ENCODE data around the gene RTEL1. TPM values are rescaled to one million over a fixed set of nuclear protein-coding genes. Genes with fewer than 3 reads are reported as not detected.

RTEL1 gene, protein sequence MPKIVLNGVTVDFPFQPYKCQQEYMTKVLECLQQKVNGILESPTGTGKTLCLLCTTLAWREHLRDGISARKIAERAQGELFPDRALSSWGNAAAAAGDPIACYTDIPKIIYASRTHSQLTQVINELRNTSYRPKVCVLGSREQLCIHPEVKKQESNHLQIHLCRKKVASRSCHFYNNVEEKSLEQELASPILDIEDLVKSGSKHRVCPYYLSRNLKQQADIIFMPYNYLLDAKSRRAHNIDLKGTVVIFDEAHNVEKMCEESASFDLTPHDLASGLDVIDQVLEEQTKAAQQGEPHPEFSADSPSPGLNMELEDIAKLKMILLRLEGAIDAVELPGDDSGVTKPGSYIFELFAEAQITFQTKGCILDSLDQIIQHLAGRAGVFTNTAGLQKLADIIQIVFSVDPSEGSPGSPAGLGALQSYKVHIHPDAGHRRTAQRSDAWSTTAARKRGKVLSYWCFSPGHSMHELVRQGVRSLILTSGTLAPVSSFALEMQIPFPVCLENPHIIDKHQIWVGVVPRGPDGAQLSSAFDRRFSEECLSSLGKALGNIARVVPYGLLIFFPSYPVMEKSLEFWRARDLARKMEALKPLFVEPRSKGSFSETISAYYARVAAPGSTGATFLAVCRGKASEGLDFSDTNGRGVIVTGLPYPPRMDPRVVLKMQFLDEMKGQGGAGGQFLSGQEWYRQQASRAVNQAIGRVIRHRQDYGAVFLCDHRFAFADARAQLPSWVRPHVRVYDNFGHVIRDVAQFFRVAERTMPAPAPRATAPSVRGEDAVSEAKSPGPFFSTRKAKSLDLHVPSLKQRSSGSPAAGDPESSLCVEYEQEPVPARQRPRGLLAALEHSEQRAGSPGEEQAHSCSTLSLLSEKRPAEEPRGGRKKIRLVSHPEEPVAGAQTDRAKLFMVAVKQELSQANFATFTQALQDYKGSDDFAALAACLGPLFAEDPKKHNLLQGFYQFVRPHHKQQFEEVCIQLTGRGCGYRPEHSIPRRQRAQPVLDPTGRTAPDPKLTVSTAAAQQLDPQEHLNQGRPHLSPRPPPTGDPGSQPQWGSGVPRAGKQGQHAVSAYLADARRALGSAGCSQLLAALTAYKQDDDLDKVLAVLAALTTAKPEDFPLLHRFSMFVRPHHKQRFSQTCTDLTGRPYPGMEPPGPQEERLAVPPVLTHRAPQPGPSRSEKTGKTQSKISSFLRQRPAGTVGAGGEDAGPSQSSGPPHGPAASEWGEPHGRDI (N-terminal part only)
- total RNA-seq: 11.9 and 22.5 TPM in 2 replicates

DNA sequence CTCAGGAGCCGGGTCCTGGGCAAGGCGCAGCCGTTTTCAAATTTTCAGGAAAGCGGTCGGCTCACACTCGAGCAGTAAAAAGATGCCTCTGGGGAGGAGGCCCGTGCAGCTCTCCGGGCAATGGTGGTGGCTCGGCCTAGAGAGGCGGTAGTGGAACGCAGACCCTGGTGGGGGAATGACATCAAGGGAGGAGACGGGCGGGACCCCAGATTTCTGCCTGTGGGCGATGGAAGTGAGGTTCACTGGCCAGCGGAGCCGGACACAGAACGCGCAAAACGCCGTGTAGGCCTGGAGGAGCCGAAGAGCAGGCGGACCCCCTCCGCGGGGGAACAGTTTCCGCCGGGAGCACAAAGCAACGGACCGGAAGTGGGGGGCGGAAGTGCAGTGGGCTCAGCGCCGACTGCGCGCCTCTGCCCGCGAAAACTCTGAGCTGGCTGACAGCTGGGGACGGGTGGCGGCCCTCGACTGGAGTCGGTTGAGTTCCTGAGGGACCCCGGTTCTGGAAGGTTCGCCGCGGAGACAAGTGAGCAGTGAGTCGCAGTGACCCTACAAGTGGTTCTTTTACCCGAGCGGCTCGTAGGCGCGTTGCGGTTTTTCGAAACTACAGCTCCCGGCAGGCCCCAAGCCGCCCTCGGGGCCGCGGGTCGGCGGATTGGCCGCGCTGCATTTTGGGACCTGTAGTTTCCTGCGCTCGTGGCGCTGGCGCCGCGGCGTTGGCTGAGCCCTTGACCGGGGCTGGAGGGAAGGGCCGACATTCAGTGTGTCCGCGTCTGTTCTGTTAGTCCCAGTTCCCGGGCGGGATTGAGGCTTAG lies at the start of gene RTEL1:
Gene RTEL1, plus strand, starts transcription at position 376 of the 812 bp plus-strand sequence. CDS start 1,091 bp downstream, outside the sequence.

DNA sequence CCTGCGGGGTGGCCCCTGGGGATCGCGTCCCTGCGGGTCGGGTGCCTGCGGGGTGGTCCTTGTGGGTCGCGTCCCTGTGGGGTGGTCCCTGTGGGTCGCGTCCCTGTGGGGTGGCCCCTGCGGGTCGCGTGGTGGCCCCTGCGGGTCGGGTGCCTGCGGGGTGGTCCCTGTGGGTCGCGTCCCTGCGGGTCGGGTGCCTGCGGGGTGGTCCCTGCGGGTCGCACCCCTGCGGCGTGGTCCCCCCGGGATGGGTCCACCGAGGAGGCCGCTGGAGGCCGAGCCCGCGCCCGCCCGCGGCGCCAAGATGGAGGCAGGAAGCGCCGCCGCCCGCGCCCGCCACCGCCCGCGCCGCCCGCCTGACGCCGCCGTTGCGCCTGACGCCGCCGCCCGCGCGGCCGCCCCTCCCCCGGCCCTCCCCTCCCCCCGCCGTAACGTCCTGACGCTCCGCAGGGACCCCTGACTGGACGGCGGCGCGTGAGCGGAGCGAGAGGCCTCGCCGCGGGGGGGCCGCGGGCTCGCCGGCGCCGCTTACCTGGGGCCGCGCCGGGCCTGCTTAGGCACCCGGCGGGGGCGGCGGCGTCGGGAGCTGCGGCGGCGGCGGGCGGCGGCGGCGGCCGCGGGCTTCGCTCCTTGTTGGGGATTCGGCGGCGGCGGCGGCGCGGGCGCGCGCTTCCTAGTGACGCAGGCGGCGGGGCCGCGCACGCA lies 31.5 kb upstream of the RTEL1 start, which contains the start of gene GMEB2:
Gene GMEB2, minus strand, starts transcription at position 678 of the 705 bp plus-strand sequence. CDS start 7,704 bp downstream, outside the sequence.

DNA sequence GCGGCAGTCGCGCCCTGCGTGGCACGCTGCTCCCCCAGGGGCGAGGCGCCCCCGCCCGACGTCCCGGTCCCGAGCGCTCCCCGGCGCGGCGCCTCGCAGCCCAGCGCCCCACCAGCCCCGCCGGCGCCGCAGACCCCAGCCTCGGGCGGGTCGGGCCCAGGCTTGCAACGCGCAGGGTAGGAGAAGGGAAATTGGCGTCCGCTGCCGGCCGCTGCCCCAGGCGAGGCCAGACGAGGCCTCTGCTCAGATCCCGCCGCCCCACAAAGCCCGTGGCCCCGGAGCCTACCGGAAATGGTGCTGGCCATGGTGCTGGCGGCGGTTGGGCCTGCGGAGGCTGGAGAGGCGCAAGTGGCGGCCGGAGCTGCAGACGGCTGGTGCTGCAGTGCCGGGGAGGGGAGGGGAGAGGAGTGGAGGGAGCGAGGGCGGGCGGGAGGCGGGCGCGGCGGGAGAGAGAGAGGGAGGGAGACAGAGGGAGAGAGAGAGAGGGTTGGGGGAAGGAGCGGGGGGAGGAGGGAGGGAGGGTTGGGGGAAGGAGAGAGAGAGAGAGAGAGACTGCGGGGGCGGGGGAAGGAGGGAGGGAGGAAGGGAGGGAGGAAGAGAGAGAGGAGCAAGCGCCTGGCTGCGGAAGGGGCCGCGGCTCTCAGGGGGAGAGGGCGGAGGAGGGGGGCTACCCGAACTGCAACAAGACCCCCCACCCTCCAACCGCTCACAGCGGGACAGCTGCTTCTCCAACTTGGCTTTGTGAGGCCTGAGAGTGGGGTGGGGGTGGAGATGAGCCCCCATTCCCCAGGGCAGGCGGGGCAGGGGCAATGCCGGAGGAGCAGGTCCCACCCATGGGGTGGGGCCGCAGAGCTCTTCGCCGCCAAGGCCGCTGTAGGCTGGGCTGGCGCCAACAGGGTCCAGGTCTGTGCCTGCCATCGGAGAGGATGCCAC lies 4.8 kb upstream of the RTEL1 start, which contains the start of gene STMN3:
Gene STMN3, minus strand, starts transcription at position 384 of the 933 bp plus-strand sequence. Its CDS starts 79 bp downstream, at position 305.

DNA sequence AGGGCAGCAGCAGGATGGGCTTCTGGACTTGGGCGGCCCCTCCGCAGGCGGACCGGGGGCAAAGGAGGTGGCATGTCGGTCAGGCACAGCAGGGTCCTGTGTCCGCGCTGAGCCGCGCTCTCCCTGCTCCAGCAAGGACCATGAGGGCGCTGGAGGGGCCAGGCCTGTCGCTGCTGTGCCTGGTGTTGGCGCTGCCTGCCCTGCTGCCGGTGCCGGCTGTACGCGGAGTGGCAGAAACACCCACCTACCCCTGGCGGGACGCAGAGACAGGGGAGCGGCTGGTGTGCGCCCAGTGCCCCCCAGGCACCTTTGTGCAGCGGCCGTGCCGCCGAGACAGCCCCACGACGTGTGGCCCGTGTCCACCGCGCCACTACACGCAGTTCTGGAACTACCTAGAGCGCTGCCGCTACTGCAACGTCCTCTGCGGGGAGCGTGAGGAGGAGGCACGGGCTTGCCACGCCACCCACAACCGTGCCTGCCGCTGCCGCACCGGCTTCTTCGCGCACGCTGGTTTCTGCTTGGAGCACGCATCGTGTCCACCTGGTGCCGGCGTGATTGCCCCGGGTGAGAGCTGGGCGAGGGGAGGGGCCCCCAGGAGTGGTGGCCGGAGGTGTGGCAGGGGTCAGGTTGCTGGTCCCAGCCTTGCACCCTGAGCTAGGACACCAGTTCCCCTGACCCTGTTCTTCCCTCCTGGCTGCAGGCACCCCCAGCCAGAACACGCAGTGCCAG lies 38.7 kb downstream of the RTEL1 start, which contains the start of gene TNFRSF6B:
Gene TNFRSF6B, plus strand, starts transcription at position 25 of the 729 bp plus-strand sequence. Its CDS starts 116 bp downstream, at position 141.

DNA sequence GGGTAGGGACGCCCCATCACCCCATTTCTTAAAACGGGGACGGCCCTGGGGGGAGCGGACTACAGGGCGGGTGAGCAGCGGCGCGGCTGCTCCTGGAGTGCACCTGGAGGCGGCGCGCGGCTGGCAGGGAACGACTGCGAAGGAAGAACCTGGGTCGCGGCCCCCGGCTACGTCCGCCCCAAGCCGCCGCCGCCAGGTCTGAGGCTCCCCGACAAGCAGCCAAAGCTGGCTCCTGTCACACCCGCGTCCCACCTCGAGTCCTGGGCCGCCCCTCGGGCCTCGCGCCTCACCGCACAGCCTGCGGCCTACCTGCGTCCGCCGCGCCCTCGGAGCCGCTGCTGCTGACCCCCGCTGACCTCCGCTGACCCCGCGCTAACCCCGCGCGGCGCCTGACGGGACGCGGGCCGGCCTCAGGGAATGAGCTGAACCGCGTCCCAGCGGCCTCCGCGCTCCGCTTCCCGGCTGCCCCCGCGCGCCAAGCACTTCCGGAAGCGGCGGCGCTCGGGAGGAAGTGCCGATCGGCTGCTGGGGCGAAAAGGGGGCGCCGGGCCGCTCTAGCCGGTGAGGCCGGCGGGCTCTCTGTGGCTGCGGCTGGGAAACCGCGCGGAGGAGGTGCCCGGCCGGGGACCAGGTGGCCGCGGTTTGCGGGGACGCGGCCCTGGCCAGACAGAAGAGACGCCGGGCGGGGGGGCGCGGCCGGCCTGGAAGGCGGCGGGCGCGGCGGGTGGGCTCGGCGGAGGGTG lies 49.6 kb downstream of the RTEL1 start, which contains the start of the genes ARFRP1 and ZGPAT:
Gene ARFRP1, minus strand, starts transcription at position 419 of the 743 bp plus-strand sequence. CDS start 885 bp downstream, outside the sequence.
Gene ZGPAT, plus strand, starts transcription at position 482 of the 743 bp plus-strand sequence. CDS start 542 bp downstream, outside the sequence.

DNA sequence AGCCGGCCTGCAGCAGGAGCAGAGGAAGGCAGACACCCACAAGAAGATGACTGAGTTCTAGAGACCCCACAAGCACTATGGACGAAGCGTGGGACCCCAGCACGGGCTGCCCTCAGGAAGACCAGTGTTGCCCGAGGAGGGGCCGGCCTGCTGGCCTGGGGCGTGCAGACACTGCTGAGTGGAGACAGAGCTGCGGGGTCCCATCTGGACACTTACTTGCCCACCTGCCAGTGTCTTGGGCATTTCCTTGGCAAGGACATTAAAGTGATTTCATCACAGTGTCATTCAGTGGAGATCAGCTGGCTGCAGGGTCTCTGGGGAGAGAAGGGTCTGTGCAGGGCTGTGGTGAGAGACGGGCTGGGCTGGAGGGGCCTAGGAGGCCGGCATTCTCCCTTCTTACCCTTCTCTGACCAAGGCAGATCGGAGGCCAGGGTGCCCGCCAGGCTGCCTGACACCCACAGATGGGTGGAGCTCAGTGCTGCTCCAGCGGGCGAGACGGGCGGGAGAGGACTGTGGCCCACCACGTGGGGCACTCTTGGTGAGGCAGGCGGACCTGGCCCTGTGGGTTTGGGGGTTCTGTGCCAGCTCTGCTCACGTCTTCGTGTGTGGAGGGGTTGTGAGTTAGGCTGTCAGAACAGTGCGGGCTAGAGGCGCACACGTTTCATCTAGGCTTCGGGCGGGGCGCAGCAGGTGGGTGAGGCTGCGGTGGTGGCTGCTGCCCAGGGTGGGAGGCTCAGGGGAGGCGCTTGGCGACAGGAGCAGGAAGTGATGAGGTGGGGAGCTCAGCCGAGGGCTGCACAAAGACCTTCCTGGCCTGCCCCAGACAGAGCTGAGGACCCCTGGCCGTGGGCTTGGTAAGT lies 78.0 kb downstream of the RTEL1 start, which contains the start of gene LIME1:
Gene LIME1, plus strand, starts transcription at position 806 of the 860 bp plus-strand sequence. CDS start 886 bp downstream, outside the sequence.

DNA sequence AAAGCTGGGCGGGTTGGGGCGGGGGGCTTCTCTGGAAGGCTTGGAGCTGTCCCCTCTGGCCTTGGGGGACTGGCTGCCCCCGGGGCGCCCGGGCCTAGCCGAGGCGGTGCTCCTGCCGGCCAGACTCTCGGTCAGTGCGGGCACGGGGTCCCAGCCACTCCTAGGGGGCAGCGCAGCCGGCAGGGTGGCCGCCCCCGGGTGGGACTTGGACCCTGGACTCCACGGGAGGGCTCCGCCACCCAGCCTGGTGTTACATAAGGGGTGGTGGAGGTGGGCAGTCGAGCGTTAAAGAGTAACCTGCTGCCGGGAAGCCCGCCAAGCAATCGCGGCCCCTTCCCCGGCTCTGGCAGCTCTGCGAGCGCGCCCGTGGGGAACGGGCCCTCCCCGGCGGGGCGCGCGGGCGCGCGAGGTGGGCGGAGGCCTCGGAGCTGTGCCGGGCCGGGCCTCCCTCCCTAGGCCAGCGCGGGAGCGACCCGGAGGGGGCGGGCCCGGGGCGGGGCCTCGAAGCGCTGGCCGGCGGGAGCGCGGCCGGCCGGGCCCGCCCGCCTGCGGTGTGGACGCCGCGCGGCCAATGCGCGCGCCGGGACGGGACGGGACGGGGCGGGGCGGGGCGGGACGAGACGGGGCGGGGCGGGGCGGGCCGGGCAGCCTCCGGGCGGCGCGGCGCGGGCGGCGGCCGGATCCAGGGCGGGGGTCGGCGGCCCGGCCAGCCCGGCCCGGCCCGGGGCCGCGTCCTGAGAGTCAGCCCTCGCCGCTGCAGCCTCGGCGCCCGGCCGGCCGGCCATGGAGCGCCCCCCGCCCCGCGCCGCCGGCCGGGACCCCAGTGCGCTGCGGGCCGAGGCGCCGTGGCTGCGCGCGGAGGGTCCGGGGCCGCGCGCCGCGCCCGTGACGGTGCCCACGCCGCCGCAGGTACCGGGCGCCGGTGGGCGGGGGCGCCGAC lies 81.3 kb downstream of the RTEL1 start, which contains the start of gene SLC2A4RG:
Gene SLC2A4RG, plus strand, starts transcription at position 647 of the 940 bp plus-strand sequence. Its CDS starts 137 bp downstream, at position 784.

Other genes with a start within 250 kb of the RTEL1 start
- gene KCNQ2, start 185.7 kb upstream of the RTEL1 start, total RNA-seq: not detected in 2 replicates
- 2.3 and 3.5 TPM in 2 replicates for gene EEF1A2, start 159.2 kb upstream of the RTEL1 start, total RNA-seq
- 111 and 139 TPM in 2 replicates for gene PPDPF, start 137.5 kb upstream of the RTEL1 start, total RNA-seq
- gene PTK6, start 120.9 kb upstream of the RTEL1 start, total RNA-seq: 0.07 and 0.10 TPM in 2 replicates
- not detected in 2 replicates for gene SRMS, start 110.6 kb upstream of the RTEL1 start, total RNA-seq
- gene FNDC11, start 104.2 kb upstream of the RTEL1 start, total RNA-seq: 0.46 and 0.50 TPM in 2 replicates
- gene HELZ2, start 84.1 kb upstream of the RTEL1 start, total RNA-seq: 42.8 and 56.6 TPM in 2 replicates
- 11.6 and 12.7 TPM in 2 replicates for gene GMEB2, start 31.2 kb upstream of the RTEL1 start, total RNA-seq
- 5.2 and 20.7 TPM in 2 replicates for gene STMN3, start 4.9 kb upstream of the RTEL1 start, total RNA-seq
- 0.98 and 21.2 TPM in 2 replicates for gene TNFRSF6B, start 38.3 kb downstream of the RTEL1 start, total RNA-seq
- 37.9 and 42.8 TPM in 2 replicates for gene ARFRP1, start 49.7 kb downstream of the RTEL1 start, total RNA-seq
- 12.3 and 17.9 TPM in 2 replicates for gene ZGPAT, start 49.7 kb downstream of the RTEL1 start, total RNA-seq
- gene LIME1, start 78.4 kb downstream of the RTEL1 start, total RNA-seq: 3.1 and 5.2 TPM in 2 replicates
- 20.9 and 27.9 TPM in 2 replicates for gene SLC2A4RG, start 81.5 kb downstream of the RTEL1 start, total RNA-seq
- 2.7 and 4.3 TPM in 2 replicates for gene ZBTB46, start 173.0 kb downstream of the RTEL1 start, total RNA-seq
- gene ABHD16B, start 203.2 kb downstream of the RTEL1 start, total RNA-seq: not detected in 2 replicates
- 130 and 135 TPM in 2 replicates for gene TPD52L2, start 207.0 kb downstream of the RTEL1 start, total RNA-seq
- 75.9 and 96.0 TPM in 2 replicates for gene DNAJC5, start 236.8 kb downstream of the RTEL1 start, total RNA-seq

Measured in smooth muscle cell of the pulmonary artery (primary cell).